ENCODE data around the gene SLCO3A1. TPM values are rescaled to one million over a fixed set of nuclear protein-coding genes. Genes with fewer than 3 reads are reported as not detected.

Gene SLCO3A1
- total RNA-seq, 2 experiments from 2014 or later: 4.2 to 4.8 TPM

DNA sequence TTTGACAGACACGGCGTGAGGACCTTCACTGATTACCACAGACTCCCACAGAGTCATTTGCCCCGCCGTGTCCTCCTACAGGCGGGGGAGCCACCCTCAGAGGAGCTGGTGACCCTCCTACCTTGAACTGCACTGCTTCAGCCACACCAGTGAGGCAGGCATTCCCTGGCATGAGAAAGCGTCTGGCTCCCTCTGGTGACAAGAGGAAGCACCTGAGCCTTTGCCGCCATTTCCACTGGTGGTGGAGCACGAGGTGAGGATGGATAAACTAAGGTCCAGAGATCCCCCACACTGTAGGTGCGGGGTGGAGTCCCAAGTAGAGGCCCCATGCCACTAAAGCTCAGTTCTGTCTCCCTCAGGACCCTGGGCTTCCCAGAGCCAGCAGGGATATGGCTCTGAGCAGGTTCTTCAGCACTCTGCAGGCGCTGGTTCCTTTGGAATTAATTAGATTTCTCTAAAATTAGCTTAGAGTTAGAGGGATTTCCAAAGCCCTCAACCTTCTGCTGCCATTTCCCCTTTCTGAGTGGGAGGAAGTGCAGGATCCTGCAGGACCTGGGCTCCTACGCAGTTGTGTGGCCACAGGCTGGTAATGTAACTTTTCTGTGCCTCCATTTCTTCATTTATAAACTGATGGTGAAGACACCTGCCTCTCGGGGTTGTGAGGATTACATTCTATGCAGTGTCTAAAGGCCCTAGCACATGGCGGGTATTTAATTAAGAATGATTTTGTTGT is 224.0 kb downstream of the SLCO3A1 start:
- POLR2A ChIA-PET: no interaction called here

GRCh38 chr15:92078270-92078669 is 224.8 kb downstream of the SLCO3A1 start:
- ATAC-seq (no peak), DNase-seq (no peak)
- Mint-ChIP-seq H3K27ac (no peak overlapping the region), H3K36me3 (ENCODE audit: low read depth) (no peaks in the 10 kb centered on the region), H3K27me3 (no peaks in the 10 kb centered on the region), H3K4me3 (no peak overlapping the region), H3K9me3 (no peaks in the 10 kb centered on the region), H3K4me1 (ENCODE audit: low read depth) (peaks cover 14% of the 10 kb centered on the region)
- intact Hi-C loops (cut with micrococcal nuclease): loop anchor here (5.0 kb wide), 3 partner anchors 221 to 776 kb away; no protein-coding TSS in a partner anchor
- TF ChIP-seq, protein P1, sequence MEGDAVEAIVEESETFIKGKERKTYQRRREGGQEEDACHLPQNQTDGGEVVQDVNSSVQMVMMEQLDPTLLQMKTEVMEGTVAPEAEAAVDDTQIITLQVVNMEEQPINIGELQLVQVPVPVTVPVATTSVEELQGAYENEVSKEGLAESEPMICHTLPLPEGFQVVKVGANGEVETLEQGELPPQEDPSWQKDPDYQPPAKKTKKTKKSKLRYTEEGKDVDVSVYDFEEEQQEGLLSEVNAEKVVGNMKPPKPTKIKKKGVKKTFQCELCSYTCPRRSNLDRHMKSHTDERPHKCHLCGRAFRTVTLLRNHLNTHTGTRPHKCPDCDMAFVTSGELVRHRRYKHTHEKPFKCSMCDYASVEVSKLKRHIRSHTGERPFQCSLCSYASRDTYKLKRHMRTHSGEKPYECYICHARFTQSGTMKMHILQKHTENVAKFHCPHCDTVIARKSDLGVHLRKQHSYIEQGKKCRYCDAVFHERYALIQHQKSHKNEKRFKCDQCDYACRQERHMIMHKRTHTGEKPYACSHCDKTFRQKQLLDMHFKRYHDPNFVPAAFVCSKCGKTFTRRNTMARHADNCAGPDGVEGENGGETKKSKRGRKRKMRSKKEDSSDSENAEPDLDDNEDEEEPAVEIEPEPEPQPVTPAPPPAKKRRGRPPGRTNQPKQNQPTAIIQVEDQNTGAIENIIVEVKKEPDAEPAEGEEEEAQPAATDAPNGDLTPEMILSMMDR (IDR thresholded peaks at IDR 0.05): no peak
- ChIA-PET POLR2A (no interaction called here), CTCF (interaction anchor here (0.7 to 6.5 kb wide), 16 partner anchors 10 to 820 kb away, joined by 3 to 41 read pairs (median 6); partner anchors contain the start of gene SLCO3A1)

More for the DNA sequence above, 224.0 kb downstream of the SLCO3A1 start:
- Mint-ChIP-seq H3K9me3 (no peaks in the 10 kb centered on the region), H3K4me3 (no peak overlapping the region), H3K27me3 (no peaks in the 10 kb centered on the region), H3K4me1 (ENCODE audit: low read depth) (peaks cover 14% of the 10 kb centered on the region), H3K27ac (no peak overlapping the region), H3K36me3 (ENCODE audit: low read depth) (no peaks in the 10 kb centered on the region)
- DNase-seq: peak; percentile 84
- TF ChIP-seq, protein P1 (IDR thresholded peaks at IDR 0.05): peak; percentile 67
- CTCF ChIA-PET: interaction anchor here (0.7 to 6.5 kb wide), 15 partner anchors 8 to 819 kb away, joined by 3 to 41 read pairs (median 4); partner anchors contain the start of gene SLCO3A1
- peak; percentile 85 for ATAC-seq
- intact Hi-C loops (cut with micrococcal nuclease): loop anchor here (5.0 kb wide), 3 partner anchors 220 to 775 kb away; no protein-coding TSS in a partner anchor

DNA sequence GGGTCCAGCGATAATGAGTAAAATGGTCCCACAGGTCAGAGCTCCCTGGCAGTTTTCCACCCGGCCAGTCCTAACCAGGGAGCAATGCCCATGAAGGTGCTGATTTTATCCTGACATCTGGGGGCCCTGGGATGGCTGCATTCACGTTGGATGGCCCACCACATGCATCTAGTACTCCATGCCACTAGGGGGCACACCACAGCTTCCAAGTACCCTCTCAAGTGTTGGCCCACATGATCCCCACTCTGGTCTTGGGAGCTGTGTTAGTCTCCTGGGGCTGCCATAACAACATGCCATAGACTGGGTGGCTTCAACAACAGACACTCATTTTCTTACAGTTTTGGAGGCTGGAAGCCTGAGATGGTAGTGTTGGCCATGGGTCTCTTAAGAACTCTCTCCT is 225.5 kb downstream of the SLCO3A1 start:
- POLR2A ChIA-PET: interaction anchor here (1.4 kb wide), 1 partner anchor 223 kb away, joined by 3 read pairs; no protein-coding TSS in a partner anchor

DNA sequence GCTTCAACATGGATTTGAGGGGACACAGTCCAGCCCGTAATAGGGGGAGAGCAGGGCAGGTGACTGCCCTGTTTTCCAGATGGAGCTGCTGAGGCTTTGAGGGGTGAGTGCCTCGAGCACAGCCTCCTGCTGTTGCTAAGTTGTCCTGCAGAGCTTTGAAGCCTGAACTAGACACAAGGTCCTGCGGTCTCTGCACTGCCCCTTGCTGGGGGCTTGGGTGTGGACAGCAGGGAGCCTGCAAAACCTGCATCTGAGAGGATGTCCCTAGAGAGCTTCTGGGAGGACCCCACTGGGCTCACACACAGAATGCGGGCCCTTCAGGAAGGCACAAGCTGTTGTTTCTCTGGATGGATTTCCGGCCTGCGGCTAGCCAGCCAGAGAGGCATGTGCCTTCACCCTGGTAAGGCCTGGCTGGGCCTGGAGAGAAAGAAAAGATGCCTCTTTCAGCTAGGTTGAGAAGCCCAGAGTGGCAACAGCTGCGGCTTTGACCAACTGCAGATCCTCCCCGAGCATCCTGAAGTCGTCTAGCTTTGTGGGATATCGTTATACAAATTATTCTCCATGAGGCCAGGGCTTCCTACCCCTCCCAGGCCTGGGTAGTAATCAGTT is 226.2 kb downstream of the SLCO3A1 start:
- H3K4me3 Mint-ChIP-seq: no peak overlapping the region
- intact Hi-C loops (cut with micrococcal nuclease): loop anchor here (5.0 kb wide), 3 partner anchors 222 to 777 kb away; no protein-coding TSS in a partner anchor
- ChIA-PET CTCF (interaction anchor here (0.8 to 6.5 kb wide), 11 partner anchors 10 to 808 kb away, joined by 3 to 41 read pairs (median 10); partner anchors contain the start of gene SLCO3A1), POLR2A (interaction anchor here (1.4 kb wide), 1 partner anchor 224 kb away, joined by 3 read pairs; no protein-coding TSS in a partner anchor)
- H3K36me3 Mint-ChIP-seq (ENCODE audit: low read depth): no peaks in the 10 kb centered on the region
- H3K27ac Mint-ChIP-seq: no peak overlapping the region
- H3K4me1 Mint-ChIP-seq (ENCODE audit: low read depth): peaks cover 6% of the 10 kb centered on the region
- ATAC-seq: no peak
- H3K27me3 Mint-ChIP-seq: no peaks in the 10 kb centered on the region
- no peak for DNase-seq
- no peaks in the 10 kb centered on the region for H3K9me3 Mint-ChIP-seq
- TF ChIP-seq, protein P1 (IDR thresholded peaks at IDR 0.05): no peak

More for the DNA sequence above, 225.5 kb downstream of the SLCO3A1 start:
- Mint-ChIP-seq H3K27me3 (no peaks in the 10 kb centered on the region), H3K27ac (no peak overlapping the region), H3K4me3 (no peak overlapping the region), H3K36me3 (ENCODE audit: low read depth) (no peaks in the 10 kb centered on the region), H3K9me3 (no peaks in the 10 kb centered on the region), H3K4me1 (ENCODE audit: low read depth) (peaks cover 12% of the 10 kb centered on the region)
- ATAC-seq: peak; percentile 59
- intact Hi-C loops (cut with micrococcal nuclease): loop anchor here (5.0 kb wide), 3 partner anchors 222 to 777 kb away; no protein-coding TSS in a partner anchor
- DNase-seq: peak; percentile 61
- CTCF ChIA-PET: interaction anchor here (0.7 to 6.5 kb wide), 16 partner anchors 11 to 807 kb away, joined by 3 to 41 read pairs (median 6); partner anchors contain the start of gene SLCO3A1
- TF ChIP-seq, protein P1 (IDR thresholded peaks at IDR 0.05): peak; percentile 58

Measured in activated CD8-positive, alpha-beta T cell treated with anti-CD3 and anti-CD28 coated beads for 36 hours (primary cell).